Neural cell (in vitro differentiated cells): ENCODE measurements around the gene KIF16B. TPM values are rescaled to one million over a fixed set of nuclear protein-coding genes. Genes with fewer than 3 reads are reported as not detected.

ENCODE experiments used
- H2AFZ ChIP-seq: fragments of 200-600, 300-800 bp; sonication (generic), shearing (Covaris generic); 2 replicates; pipeline ENCODE4 v1.6.0; 2014; ENCODE audit warnings: low read depth, mild to moderate bottlenecking, antibody characterized with exemption, low read length, moderate library complexity
- H3F3A ChIP-seq: fragments of 200-600 bp; shearing (Covaris generic); 2 replicates; pipeline ENCODE4 v1.6.1; 2016; ENCODE audit warnings: mild to moderate bottlenecking, moderate library complexity, mixed read lengths, antibody characterized with exemption, low read length; ENCODE audit not compliant: insufficient read depth, poor library complexity, severe bottlenecking
- H3K27ac ChIP-seq: fragments of 200-600, 300-800 bp; sonication (generic), shearing (Covaris generic); 2 replicates; pipeline ENCODE4 v1.5.1; 2014; ENCODE audit warnings: mild to moderate bottlenecking, low read length, moderate library complexity
- H3K27me3 ChIP-seq: fragments of 300-800, 200-600 bp; sonication (generic), shearing (Covaris generic); 2 replicates; pipeline ENCODE4 v1.6.0; 2014; ENCODE audit warnings: mild to moderate bottlenecking, low read depth, low read length, moderate library complexity; ENCODE audit not compliant: insufficient read depth
- H3K36me3 ChIP-seq: fragments of 300-800, 200-600 bp; sonication (generic), shearing (Covaris generic); 2 replicates; pipeline ENCODE4 v1.5.1; 2014; ENCODE audit warnings: mild to moderate bottlenecking, antibody characterized with exemption, low read length, moderate library complexity; ENCODE audit not compliant: insufficient read depth
- H3K4me2 ChIP-seq: fragments of 300-800, 200-600 bp; sonication (generic), shearing (Covaris generic); 2 replicates; pipeline ENCODE4 v1.6.0; 2014; ENCODE audit warnings: mild to moderate bottlenecking, low read length
- H3K4me3 ChIP-seq: fragments of 300-800, 200-600 bp; sonication (generic), shearing (Covaris generic); 2 replicates; pipeline ENCODE4 v1.5.1; 2014; ENCODE audit warnings: mild to moderate bottlenecking, low read length, moderate library complexity
- H3K79me2 ChIP-seq: fragments of 200-600 bp; shearing (Covaris generic); replicated peaks from 2 replicates; pipeline ENCODE4 v1.6.0; 2014; ENCODE audit warnings: mild to moderate bottlenecking, low read length, moderate library complexity; ENCODE audit not compliant: insufficient read depth
- H3K9ac ChIP-seq: fragments of 300-800, 200-600 bp; sonication (generic), shearing (Covaris generic); 2 replicates; pipeline ENCODE4 v1.6.1; 2016; ENCODE audit warnings: mild to moderate bottlenecking, low read length, mixed read lengths
- H3K9me2 ChIP-seq: fragments of 200-600 bp; shearing (Covaris generic); 2 replicates; pipeline ENCODE4 v1.6.1; 2016; ENCODE audit warnings: mild to moderate bottlenecking, low read length, mixed read lengths; ENCODE audit not compliant: insufficient read depth
- H3K9me3 ChIP-seq: fragments of 200-600, 300-800 bp; sonication (generic), shearing (Covaris generic); 2 replicates; pipeline ENCODE4 v1.6.1; 2016; ENCODE audit warnings: mild to moderate bottlenecking, mixed run types, low read length, moderate library complexity, mixed read lengths
- H4K20me1 ChIP-seq: fragments of 200-600 bp; shearing (Covaris generic); 2 replicates; pipeline ENCODE4 v1.6.1; 2016; ENCODE audit warnings: mild to moderate bottlenecking, mixed run types; ENCODE audit not compliant: insufficient read depth
- CTCF ChIP-seq: fragments of 450-650 bp; IDR thresholded peaks from 2 replicates; pipeline ENCODE4 v1.5.1; 2014; ENCODE audit warnings: antibody characterized with exemption, mild to moderate bottlenecking, moderate library complexity; ENCODE audit not compliant: poor library complexity, severe bottlenecking
- EP300 ChIP-seq: fragments of 450-650 bp; conservative IDR thresholded peaks from 2 replicates; pipeline ENCODE4 v1.6.1; 2014; ENCODE audit warnings: antibody characterized with exemption, mild to moderate bottlenecking, moderate library complexity; ENCODE audit not compliant: poor library complexity, severe bottlenecking
- EZH2 ChIP-seq: fragments of 200-600, 300-800 bp; shearing (Covaris generic), sonication (generic); IDR thresholded peaks from 2 replicates; pipeline ENCODE4 v1.6.1; 2014; ENCODE audit warnings: antibody characterized with exemption, low read length, borderline replicate concordance, mild to moderate bottlenecking; ENCODE audit not compliant: insufficient read depth, poor library complexity, severe bottlenecking
- MXI1 ChIP-seq: fragments of 450-650 bp; conservative IDR thresholded peaks from 2 replicates; pipeline ENCODE4 v1.6.1; 2014; ENCODE audit warnings: antibody characterized with exemption, mild to moderate bottlenecking; ENCODE audit not compliant: poor library complexity, severe bottlenecking
- POLR2AphosphoS5 ChIP-seq: IDR thresholded peaks from 2 replicates; pipeline ENCODE4 v1.6.1; 2012
- RAD21 ChIP-seq: fragments of 450-650 bp; conservative IDR thresholded peaks from 2 replicates; pipeline ENCODE4 v1.6.1; 2014; ENCODE audit warnings: antibody characterized with exemption, mild to moderate bottlenecking, moderate library complexity
- REST ChIP-seq: IDR thresholded peaks from 2 replicates; pipeline ENCODE4 v1.6.1; 2012; ENCODE audit warnings: borderline replicate concordance
- SMC3 ChIP-seq: fragments of 450-650 bp; conservative IDR thresholded peaks from 2 replicates; pipeline ENCODE4 v1.6.1; 2014; ENCODE audit warnings: antibody characterized with exemption, mild to moderate bottlenecking, moderate library complexity; ENCODE audit not compliant: poor library complexity
- TAF1 ChIP-seq: IDR thresholded peaks from 2 replicates; pipeline ENCODE4 v1.6.1; 2012; ENCODE audit warnings: low read depth
- polyA plus RNA-seq: library from polyadenylated mRNA; depleted of rRNA; stranded (reverse); fragments of >200 nt; gene quantifications from 2 replicates; pipeline ENCODE4 v1.2.3, GENCODE V29; 2014

The KIF16B gene
- polyA plus RNA-seq, 1 donor from 2014 or later = 3.8 TPM

GRCh38 chr20:16434062-16434664, 139.1 kb downstream of the KIF16B start:
- Histone ChIP-seq H3F3A (no peaks in the 10 kb centered on the region), H3K9me2 (no peaks in the 10 kb centered on the region), H3K27me3 (no peaks in the 10 kb centered on the region), H4K20me1 (no peaks in the 10 kb centered on the region), H3K36me3 (no peaks in the 10 kb centered on the region), H2AFZ (no peak overlapping the region), H3K9me3 (no peaks in the 10 kb centered on the region), H3K27ac (no peak overlapping the region), H3K4me3 (no peak overlapping the region), H3K9ac (no peak overlapping the region), H3K79me2 (no peaks in the 10 kb centered on the region), H3K4me2 (no peak overlapping the region)
- no peak for TF ChIP-seq EZH2
- TF ChIP-seq CTCF = no peak
- no peak for TF ChIP-seq EP300
- no peak for TF ChIP-seq SMC3
- TF ChIP-seq TAF1 = no peak
- TF ChIP-seq REST = no peak
- no peak for TF ChIP-seq POLR2AphosphoS5
- no peak for TF ChIP-seq MXI1
- TF ChIP-seq RAD21 = no peak

- no peaks in the 10 kb centered on the region for H4K20me1 ChIP-seq
- no peaks in the 10 kb centered on the region for H3K36me3 ChIP-seq
- H3K27me3 ChIP-seq = no peaks in the 10 kb centered on the region
- no peaks in the 10 kb centered on the region for H3K9me2 ChIP-seq
- H3K27ac ChIP-seq = no peak overlapping the region
- H3K4me2 ChIP-seq = no peak overlapping the region
- H3K9me3 ChIP-seq = no peaks in the 10 kb centered on the region
- H3K79me2 ChIP-seq = no peaks in the 10 kb centered on the region
- no peak overlapping the region for H3K9ac ChIP-seq
- H2AFZ ChIP-seq = no peak overlapping the region
- H3K4me3 ChIP-seq = no peak overlapping the region
- TF ChIP-seq RAD21 (no peak), REST (no peak), POLR2AphosphoS5 (no peak), CTCF (no peak), EP300 (no peak), EZH2 (no peak), SMC3 (no peak), TAF1 (no peak), MXI1 (no peak)
- no peaks in the 10 kb centered on the region for H3F3A ChIP-seq
Observed at GRCh38 chr20:16433293-16433580, 140.0 kb downstream of the KIF16B start.
